H7 (cell line): ENCODE measurements around the gene WDR5B. TPM values are rescaled to one million over a fixed set of nuclear protein-coding genes. Genes with fewer than 3 reads are reported as not detected.
A peak's percentile ranks its signal among the peaks of the same experiment; 100 is the strongest.
"Not testable (repeated sequence)": the region's sequence is repeated elsewhere in the genome, so short reads cannot be mapped to it uniquely, and the experiment has no call there.

ENCODE experiments used
- DNase-seq: peaks from one replicate; pipeline ENCODE4 v3.0.0; 2012
- H3K27me3 ChIP-seq: 2 replicates; pipeline ENCODE4 v1.6.0; 2011; ENCODE audit warnings: mild to moderate bottlenecking, low read length; ENCODE audit not compliant: control insufficient read depth, insufficient read depth
- H3K36me3 ChIP-seq: replicated peaks from 2 replicates; pipeline ENCODE4 v1.5.1; 2011; ENCODE audit warnings: low read length; ENCODE audit not compliant: control insufficient read depth, insufficient read depth
- H3K4me3 ChIP-seq: 2 replicates; pipeline ENCODE4 v1.5.1; 2011; ENCODE audit warnings: low read depth, mild to moderate bottlenecking, control low read depth, low read length, moderate library complexity; ENCODE audit not compliant: insufficient read depth
- total RNA-seq: library from RNA; depleted of rRNA; stranded (reverse); fragments of >200 nt; shearing (Covaris generic); gene quantifications from 2 replicates; pipeline ENCODE4 v1.2.3, GENCODE V29; 2014; rRNA removed

The WDR5B gene
- total RNA-seq, result 1.1 and 1.2 TPM in 2 replicates

GRCh38 chr3:122415762-122416654 is at the start of gene WDR5B:
Gene WDR5B (minus strand): TSS chr3:122416062. CDS start chr3:122415528, 534 bp downstream.
- peak within 1 kb of the TSS; percentile 81 for H3K4me3 ChIP-seq
- peak; percentile 93 for DNase-seq
- H3K27me3 ChIP-seq, result no peaks in the 10 kb centered on the region
- no peaks in the 10 kb centered on the region; the same call in none of the 2 replicates for H3K36me3 ChIP-seq

GRCh38 chr3:122464659-122465058 is 48.8 kb upstream of the WDR5B start:
- Histone ChIP-seq H3K36me3 (0 out of 2 replicates have a peak, but pooled peaks cover 2% of the 10 kb centered on the region), H3K4me3 (no peak overlapping the region), H3K27me3 (no peaks in the 10 kb centered on the region)
- DNase-seq, result no peak

DNA sequence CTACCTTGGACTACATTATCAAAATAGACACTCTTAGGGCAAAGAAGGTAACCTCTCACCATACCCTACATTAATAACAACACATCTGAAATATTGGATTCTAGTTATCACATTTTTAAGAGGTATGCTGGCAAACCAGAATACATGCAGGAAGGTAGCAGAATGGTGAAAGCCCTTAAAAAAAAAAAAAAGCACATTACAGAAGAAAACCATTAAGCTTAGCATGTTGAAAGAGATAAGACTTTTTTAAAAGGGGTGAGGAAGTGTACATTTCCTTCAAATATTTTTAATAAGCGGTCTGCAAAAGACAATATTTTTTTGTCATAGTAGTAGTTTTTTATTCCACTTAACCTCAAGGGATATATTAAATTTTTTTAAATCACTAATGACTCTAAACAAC is 46.5 kb upstream of the WDR5B start:
- peaks cover 11% of the 10 kb centered on the region for H3K36me3 ChIP-seq
- H3K4me3 ChIP-seq, result no peak overlapping the region
- no peak for DNase-seq
- H3K27me3 ChIP-seq, result no peaks in the 10 kb centered on the region

- Histone ChIP-seq H3K36me3 (peaks cover 11% of the 10 kb centered on the region), H3K27me3 (no peaks in the 10 kb centered on the region), H3K4me3 (no peak overlapping the region)
- no peak for DNase-seq
These were observed 45.9 kb upstream of the WDR5B start for GRCh38 chr3:122461806-122462205.

GRCh38 chr3:122458992-122459391 is 43.1 kb upstream of the WDR5B start:
- Histone ChIP-seq H3K4me3 (no peak overlapping the region), H3K36me3 (peaks cover 14% of the 10 kb centered on the region)
- DNase-seq, result peak; percentile 28

DNA sequence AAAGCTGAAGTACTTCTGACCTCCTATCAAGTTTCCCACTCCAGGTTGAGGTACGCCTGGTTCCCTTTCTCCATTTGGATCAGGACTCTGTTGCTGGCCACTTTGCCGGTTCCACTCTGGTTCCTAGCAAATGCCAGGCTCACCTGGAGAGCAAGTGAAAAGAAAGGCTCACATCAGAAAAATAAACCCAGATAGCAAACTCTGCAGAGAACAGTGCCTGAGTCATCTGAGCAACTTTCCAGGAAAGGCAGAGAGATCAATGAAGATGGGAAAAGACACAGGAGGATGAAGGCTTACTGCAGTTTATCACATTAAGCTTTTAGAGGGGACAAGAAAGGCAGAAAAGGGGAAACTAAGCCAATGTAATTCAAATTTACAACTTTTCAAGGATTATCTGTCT is 41.8 kb upstream of the WDR5B start:
- Histone ChIP-seq H3K27me3 (no peaks in the 10 kb centered on the region), H3K4me3 (no peak overlapping the region), H3K36me3 (peaks cover 18% of the 10 kb centered on the region)
- no peak for DNase-seq

More at GRCh38 chr3:122458992-122459391, 43.1 kb upstream of the WDR5B start:
- no peaks in the 10 kb centered on the region for H3K27me3 ChIP-seq

DNA sequence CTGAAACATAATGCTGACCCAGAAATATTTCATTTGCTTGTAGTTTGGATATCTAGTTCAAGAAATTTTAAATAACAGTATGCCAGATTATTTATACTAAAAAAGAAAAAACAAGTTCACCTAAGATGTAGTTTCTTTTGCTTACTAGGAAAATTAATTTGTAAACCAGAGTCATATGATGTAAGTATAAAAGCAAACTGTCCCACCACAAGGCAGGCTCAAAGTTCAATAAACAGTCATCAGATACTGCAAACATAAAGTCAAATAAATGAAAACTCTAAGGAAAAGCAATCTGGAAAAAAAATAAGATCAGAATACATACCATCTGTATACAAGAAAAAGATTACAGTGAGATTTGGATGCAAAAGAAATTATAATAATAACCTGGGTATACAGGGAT is 40.2 kb upstream of the WDR5B start:
- Histone ChIP-seq H3K27me3 (no peaks in the 10 kb centered on the region), H3K36me3 (peaks cover 18% of the 10 kb centered on the region), H3K4me3 (no peak overlapping the region)
- DNase-seq, result no peak

- DNase-seq, result no peak
- no peaks in the 10 kb centered on the region for H3K27me3 ChIP-seq
- peaks cover 10% of the 10 kb centered on the region for H3K36me3 ChIP-seq
- H3K4me3 ChIP-seq, result no peak overlapping the region
These were observed 35.5 kb upstream of the WDR5B start for GRCh38 chr3:122451371-122451770.

DNA sequence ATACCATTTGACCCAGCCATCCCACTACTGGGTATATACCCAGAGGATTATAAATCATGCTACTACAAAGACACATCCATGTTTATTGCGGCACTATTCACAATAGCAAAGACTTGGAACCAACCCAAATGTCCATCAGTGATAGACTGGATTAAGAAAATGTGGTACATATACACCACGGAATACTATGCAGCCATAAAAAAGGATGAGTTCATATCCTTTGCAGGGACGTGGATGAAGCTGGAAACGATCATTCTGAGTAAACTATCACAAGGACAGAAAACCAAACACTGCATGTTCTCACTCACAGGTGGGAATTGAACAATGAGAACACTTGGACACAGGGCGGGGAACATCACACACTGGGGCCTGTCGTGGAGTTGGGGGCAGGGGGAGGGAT is 32.4 kb upstream of the WDR5B start:
- not testable (repeated sequence) for H3K4me3 ChIP-seq, DNase-seq, H3K36me3 ChIP-seq, H3K27me3 ChIP-seq

DNA sequence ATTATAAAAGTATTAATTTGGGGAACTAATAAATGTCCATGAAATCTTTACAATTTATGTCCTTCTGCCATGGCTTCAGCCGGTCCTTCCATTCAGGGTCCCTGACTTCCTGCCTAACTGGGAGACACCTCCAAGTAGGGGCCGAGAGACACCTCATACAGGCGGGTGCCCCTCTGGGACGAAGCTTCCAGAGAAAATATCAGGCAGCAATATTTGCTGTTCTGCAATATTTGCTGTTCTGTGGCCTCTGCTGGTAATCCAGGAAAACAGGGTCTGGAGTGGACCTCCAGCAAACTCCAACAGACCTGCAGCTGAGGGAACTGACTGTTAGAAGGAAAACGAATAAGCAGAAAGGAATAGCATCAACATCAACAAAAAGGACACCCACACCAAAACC is 28.6 kb upstream of the WDR5B start:
- H3K4me3 ChIP-seq, H3K27me3 ChIP-seq, H3K36me3 ChIP-seq, DNase-seq: not testable (repeated sequence)

GRCh38 chr3:122443762-122444490 is 28.1 kb upstream of the WDR5B start:
- DNase-seq, H3K36me3 ChIP-seq, H3K4me3 ChIP-seq, H3K27me3 ChIP-seq: not testable (repeated sequence)

- Histone ChIP-seq H3K36me3 (peaks cover 8% of the 10 kb centered on the region), H3K4me3 (no peak overlapping the region), H3K27me3 (no peaks in the 10 kb centered on the region)
- peak; percentile 40 for DNase-seq
These were observed 27.2 kb upstream of the WDR5B start for GRCh38 chr3:122443090-122443489.

DNA sequence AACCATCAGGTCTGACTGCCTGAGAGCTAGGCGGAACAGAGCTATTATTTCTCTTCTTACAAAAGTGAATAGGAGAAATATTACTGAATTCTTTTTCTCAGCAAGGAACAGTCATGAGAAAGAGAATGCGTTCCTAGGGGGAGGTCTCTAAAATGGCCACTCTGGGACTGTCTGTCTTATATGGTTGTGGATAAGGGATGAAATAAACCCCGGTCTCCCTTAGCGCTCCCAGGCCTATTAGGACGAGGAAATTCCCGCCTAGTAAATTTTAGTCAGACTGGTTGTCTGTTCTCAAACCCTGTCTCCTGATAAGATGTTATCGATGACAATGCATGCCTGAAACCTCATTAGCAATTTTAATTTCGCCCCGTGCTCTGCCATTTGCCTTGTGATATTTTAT is 20.1 kb upstream of the WDR5B start:
- Histone ChIP-seq H3K36me3 (peaks cover 20% of the 10 kb centered on the region), H3K27me3 (no peaks in the 10 kb centered on the region), H3K4me3 (no peak overlapping the region)
- no peak for DNase-seq

DNA sequence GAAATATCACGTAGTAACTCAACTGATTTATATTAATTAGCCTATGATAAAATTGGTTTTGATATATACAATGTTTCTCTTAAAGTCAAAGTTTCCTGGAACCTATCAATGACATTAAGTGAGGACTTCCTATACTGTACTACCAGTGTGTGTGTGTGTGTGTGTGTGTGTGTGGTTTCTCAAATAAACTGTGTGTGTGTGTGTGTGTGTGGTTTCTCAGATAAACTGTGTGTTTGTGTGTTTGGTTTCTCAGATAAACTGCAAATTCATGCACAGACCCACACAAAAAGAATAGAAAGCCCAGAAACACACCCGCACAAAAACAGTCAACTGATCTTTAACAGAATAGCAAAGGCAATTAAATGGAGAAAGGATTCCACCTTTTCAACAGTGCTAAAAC is 14.5 kb upstream of the WDR5B start:
- Histone ChIP-seq H3K36me3 (peaks cover 16% of the 10 kb centered on the region), H3K27me3 (no peaks in the 10 kb centered on the region), H3K4me3 (no peak overlapping the region)
- no peak for DNase-seq
